NB4 (cell line): ENCODE results near the gene PLD5.

ENCODE experiments used
- DNase-seq: peaks from one replicate; pipeline ENCODE4 v3.0.0; 2010; ENCODE audit warnings: low read depth
- H3K4me3 ChIP-seq: one replicate; pipeline ENCODE4 v1.5.1; 2011; ENCODE audit warnings: mild to moderate bottlenecking, low read depth, low read length, moderate library complexity
- MYC ChIP-seq: IDR thresholded peaks from 2 replicates; pipeline ENCODE4 v1.6.1; 2011; ENCODE audit warnings: low read depth, low read length
- POLR2A ChIP-seq: IDR thresholded peaks from 2 replicates; pipeline ENCODE4 v1.6.1; 2011; ENCODE audit warnings: mild to moderate bottlenecking; ENCODE audit not compliant: insufficient read length; ENCODE audit errors: extremely low read depth
- TF ChIP-seq, protein P1 (sequence below): IDR thresholded peaks from one replicate; pipeline ENCODE4 v1.5.1; 2012; ENCODE audit warnings: low read depth, low read length
- TF ChIP-seq, protein P2 (sequence below): IDR thresholded peaks from 2 replicates; pipeline ENCODE4 v1.6.1; 2011; ENCODE audit warnings: low read depth, low read length

PLD5 gene

DNA sequence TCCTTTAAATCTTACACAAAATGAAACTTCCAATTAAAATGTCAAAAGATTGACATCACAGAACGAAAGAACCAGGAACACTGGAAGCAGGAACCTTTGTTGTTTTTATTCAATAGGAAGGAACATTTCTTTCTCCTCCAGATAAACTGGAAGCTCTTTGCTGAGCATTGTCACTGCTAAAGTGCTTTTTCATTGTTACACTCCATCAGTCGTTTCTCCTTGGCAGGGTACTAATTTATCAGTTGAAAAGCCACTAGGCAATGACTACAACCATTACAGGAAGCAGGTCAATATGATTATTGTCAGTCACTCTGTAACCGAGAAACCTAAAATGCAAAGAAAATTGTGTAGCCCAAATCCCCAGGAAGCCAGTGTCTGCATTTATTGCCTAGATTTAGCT lies 362.4 kb downstream of the PLD5 start:
- H3K4me3 ChIP-seq: no peak overlapping the region
- no peak for DNase-seq
- TF ChIP-seq MYC (no peak), POLR2A (no peak)
- TF ChIP-seq, protein P1, sequence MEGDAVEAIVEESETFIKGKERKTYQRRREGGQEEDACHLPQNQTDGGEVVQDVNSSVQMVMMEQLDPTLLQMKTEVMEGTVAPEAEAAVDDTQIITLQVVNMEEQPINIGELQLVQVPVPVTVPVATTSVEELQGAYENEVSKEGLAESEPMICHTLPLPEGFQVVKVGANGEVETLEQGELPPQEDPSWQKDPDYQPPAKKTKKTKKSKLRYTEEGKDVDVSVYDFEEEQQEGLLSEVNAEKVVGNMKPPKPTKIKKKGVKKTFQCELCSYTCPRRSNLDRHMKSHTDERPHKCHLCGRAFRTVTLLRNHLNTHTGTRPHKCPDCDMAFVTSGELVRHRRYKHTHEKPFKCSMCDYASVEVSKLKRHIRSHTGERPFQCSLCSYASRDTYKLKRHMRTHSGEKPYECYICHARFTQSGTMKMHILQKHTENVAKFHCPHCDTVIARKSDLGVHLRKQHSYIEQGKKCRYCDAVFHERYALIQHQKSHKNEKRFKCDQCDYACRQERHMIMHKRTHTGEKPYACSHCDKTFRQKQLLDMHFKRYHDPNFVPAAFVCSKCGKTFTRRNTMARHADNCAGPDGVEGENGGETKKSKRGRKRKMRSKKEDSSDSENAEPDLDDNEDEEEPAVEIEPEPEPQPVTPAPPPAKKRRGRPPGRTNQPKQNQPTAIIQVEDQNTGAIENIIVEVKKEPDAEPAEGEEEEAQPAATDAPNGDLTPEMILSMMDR: no peak
- TF ChIP-seq, protein P2, sequence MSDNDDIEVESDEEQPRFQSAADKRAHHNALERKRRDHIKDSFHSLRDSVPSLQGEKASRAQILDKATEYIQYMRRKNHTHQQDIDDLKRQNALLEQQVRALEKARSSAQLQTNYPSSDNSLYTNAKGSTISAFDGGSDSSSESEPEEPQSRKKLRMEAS: no peak

DNA sequence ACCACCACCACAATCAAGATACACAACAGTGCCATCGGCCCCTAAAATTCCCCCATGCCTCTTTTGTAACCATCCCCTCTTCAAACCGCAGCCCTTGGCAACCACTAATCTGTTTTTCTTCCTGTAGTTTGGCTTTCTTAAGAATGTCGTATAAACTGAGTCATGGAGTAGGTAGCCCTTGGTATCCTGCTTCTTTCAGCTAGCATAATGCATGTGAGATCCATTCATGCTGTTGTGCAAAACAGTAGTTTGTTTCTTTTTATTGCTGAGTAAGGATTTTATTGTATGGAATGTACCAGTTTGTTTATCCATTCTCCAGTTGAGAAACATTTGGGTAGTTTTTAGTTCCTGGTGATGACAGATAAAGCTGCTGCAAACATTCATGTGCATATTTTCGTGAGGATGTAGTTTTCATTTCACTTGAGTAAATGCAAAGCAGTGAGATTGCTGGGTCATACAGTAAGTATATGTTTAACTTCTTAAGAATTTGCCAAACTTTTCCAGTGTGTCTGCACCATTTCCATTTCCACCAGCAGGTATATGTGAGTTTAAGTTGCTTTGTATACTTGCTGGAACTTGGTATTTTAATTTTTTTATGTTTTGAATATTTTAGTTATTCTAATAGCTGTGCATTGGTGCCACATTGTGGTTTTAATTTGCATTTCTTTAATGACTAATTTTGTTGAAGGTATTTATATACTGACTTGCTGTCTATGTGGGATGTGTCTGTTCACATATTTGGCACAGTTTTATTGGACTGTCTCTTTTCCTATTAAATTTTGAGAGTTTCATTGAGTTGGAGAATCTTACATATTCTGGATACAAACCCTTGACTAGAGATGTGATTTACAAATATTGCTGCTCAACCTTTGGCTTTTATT lies 377.2 kb downstream of the PLD5 start:
- TF ChIP-seq MYC (peak; percentile 21; the same call in 1 of the 2 replicates), POLR2A (no peak)
- TF ChIP-seq, protein P1: no peak
- TF ChIP-seq, protein P2: 0 out of 2 replicates have a peak, but pooled peaks have one; percentile 19
- peak; percentile 96 for DNase-seq
- peak overlapping the region; percentile 48 for H3K4me3 ChIP-seq

DNA sequence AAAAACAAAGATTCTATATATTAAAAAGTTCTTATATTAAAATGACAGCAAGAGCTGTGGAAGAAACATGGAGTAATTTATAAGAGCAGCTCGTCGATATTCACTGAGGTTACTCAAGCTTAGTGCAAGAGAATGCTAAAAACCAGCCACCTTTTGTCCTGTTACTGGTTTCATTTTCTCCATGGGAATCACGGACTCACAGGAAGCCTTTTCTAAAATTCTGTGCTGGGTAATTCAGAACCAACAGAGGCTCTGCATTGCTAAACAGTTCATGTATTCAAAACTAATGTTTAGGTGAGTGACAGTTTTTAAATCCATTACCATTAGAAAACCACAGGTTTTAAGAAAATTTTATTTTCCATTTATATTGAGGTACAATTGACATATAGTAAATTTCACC lies 377.8 kb downstream of the PLD5 start:
- peak; percentile 79 for DNase-seq
- no peak for TF ChIP-seq POLR2A
- TF ChIP-seq, protein P1: no peak
- no peak for TF ChIP-seq MYC
- TF ChIP-seq, protein P2: no peak
- H3K4me3 ChIP-seq: peak overlapping the region; percentile 48

DNA sequence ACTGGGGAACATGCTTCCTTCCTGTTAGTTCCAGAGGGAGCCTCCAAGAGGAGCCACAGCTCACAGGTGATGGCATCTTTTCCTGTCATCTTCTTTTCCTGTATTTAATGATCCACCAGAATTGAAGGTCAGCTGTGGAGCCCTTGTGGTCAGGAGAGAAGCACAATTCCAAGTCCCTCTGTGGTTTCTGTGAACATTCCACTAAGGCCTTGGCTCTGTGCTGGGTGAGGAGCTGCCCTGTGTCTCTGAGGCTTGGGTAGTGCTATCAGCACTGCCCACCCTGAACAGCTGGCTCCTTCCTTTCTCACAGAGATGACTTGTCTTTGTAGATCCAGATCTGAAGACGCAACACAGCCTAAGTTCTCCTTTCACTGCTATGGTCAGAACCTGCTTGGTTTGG lies 383.7 kb downstream of the PLD5 start:
- DNase-seq: peak; percentile 9

DNA sequence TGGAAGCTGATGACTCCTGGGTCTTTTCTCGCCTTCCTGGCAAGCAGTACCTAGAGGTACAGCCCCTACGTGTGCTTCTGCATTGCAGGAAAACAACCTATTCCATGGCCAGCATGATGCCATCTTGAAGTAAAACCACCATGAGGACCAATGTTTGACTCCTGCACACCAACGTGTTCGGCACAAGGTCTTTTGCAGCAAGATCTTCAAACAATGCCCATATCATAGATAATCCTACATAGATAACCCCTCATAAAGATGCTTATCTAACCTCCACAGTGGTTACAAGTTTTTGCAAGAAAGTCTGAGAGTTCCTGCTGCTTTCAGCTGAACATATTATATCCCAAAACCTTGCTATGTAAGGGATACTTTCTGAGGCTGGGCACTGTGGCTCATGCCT lies 384.5 kb downstream of the PLD5 start:
- TF ChIP-seq, protein P1: no peak
- TF ChIP-seq, protein P2: no peak
- TF ChIP-seq MYC: no peak
- TF ChIP-seq POLR2A: no peak
- no peak overlapping the region for H3K4me3 ChIP-seq
- DNase-seq: peak; percentile 55

More for the DNA sequence above, 383.7 kb downstream of the PLD5 start:
- TF ChIP-seq MYC (no peak), POLR2A (no peak)
- TF ChIP-seq, protein P2: no peak
- TF ChIP-seq, protein P1: no peak
- no peak overlapping the region for H3K4me3 ChIP-seq
